OCI-LY1 (cell line): ENCODE data around the gene NUP93.

Experiments used
- EZH2 ChIP-seq: fragments of 200-600 bp; sonication (generic), shearing (Covaris generic); IDR thresholded peaks from 2 replicates; pipeline ENCODE4 v1.8.0; 2017; ENCODE audit warnings: borderline replicate concordance, mixed run types, mild to moderate bottlenecking, antibody characterized with exemption, low read length, moderate library complexity, mixed read lengths
- TF ChIP-seq, protein P1 (sequence below): fragments of 200-600 bp; sonication (generic), shearing (Covaris generic); IDR thresholded peaks from 2 replicates; pipeline ENCODE4 v1.5.1; 2017; ENCODE audit warnings: mild to moderate bottlenecking, antibody characterized with exemption, low read length, moderate library complexity, mixed read lengths

GRCh38 chr16:56700195-56700594 is 29.7 kb upstream of the NUP93 start:
- TF ChIP-seq, protein P1, sequence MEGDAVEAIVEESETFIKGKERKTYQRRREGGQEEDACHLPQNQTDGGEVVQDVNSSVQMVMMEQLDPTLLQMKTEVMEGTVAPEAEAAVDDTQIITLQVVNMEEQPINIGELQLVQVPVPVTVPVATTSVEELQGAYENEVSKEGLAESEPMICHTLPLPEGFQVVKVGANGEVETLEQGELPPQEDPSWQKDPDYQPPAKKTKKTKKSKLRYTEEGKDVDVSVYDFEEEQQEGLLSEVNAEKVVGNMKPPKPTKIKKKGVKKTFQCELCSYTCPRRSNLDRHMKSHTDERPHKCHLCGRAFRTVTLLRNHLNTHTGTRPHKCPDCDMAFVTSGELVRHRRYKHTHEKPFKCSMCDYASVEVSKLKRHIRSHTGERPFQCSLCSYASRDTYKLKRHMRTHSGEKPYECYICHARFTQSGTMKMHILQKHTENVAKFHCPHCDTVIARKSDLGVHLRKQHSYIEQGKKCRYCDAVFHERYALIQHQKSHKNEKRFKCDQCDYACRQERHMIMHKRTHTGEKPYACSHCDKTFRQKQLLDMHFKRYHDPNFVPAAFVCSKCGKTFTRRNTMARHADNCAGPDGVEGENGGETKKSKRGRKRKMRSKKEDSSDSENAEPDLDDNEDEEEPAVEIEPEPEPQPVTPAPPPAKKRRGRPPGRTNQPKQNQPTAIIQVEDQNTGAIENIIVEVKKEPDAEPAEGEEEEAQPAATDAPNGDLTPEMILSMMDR = no peak
- TF ChIP-seq EZH2 = no peak
